ENCODE measurements around the gene HSP90B1.

Gene HSP90B1

DNA sequence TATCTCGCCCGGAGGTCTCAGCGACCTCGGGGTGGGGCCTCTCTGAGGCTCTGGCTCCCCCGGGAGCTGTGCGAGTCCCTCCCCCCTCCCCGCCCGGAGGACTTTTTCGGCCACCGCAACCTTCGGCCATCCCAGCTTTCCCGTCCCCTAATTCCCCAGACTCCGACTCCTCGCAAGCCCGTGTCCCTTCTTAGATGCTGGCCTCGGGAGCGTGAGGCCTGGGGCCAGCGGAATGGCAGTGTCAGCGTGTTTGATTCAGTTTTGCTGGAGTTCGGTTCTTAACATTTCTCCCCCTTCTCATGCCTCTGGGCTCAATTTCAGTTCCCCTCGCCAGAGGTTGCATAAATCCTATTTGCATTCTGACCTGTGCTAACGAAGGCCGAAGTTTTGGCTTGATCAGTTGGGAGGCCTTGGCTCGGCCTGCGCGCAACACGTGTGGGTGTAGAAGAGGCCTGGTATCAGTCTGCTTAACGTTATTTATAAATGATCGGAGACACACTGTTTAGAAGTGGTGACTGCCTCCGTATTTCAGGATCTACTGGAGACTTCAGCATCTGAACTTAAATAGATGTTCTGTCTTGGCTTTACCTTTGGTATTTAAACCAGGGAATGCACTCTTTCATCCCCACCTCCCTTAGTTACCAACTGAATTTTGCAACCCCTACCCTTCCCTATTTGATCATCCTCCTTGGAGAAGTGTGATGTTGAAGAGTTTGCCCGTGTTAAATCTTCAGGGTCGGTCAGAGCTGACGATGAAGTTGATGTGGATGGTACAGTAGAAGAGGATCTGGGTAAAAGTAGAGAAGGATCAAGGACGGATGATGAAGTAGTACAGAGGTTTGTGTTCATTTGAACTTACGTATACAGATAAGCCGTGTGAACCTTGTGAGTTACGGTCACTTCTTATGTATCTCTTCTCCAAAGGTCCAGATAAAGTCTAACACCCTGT lies 851 bp downstream of the HSP90B1 start:
- peak; percentile 75 for DNase-seq

DNA sequence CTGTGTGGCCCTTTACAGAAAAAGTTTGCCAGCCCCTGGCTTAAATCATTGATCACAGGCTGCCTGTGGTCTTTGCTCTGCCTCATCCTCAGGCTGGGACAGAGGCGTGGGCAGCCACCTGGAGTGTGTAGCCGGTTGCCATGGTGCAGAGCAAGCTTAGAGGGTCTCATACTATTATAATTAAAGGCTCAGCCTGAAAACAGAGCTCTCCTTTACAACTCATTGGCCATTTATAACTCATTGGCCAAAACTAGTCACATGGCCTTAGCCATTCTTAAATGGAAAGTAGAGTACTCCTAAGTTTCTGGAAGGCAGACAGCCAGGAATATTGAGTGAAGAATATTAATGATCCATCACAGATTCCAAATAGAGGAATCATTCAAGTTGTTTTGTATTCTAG lies 3.0 kb downstream of the HSP90B1 start:
- DNase-seq: no peak

- DNase-seq: no peak
Observed at GRCh38 chr12:103936679-103937078, 6.5 kb downstream of the HSP90B1 start.

DNA sequence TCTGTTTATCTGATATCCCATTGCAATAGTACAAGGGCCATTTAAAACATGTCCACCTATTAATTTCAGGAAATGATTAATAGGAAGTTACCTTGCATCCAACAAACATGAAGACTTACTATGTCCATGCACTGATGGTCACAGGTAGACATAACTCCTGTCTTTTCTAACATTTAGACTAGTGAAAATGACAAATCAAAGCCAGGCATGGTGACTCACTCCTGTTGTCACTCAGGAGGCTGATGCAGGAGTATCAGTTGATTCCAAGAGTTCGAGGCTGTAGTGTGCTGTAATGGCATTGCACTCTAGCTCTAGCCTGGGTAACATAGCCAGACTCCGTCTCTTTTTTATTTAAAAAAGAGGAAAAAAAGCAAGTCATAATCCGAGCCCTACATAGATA lies 14.8 kb downstream of the HSP90B1 start:
- no peak for DNase-seq

GRCh38 chr12:103947871-103948555 lies 17.8 kb downstream of the HSP90B1 start:
- no peak for DNase-seq

DNA sequence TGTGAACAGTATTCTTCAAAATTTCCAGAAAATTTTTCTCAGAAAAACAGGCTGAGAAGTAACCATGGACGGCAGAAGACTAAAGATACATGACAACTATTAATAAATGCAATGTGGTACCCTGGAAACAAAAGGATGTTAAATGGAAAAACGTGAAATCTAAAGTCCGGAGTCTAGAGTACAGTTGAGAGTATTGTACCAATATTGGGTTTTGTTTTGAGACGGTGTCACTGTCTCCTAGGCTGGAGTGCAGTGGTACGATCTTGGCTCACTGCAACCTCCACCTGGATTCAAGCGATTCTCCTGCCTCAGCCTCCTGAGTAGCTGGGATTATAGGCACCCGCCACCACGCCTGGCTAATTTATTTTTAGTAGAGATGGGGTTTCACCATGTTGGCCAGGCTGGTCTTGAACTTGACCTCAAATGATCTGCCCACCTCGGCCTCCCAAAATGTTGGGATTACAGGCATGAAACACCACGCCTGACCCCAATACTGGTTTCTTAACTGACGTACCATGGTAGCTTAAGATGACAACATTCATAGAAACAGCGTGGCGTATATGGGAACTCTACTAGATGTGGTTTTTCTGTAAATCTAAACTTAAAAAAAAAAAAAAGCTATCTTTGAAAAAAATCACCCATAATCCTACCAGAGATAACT lies 18.7 kb downstream of the HSP90B1 start:
- DNase-seq: no peak

GRCh38 chr12:103952497-103952896 lies 22.3 kb downstream of the HSP90B1 start:
- DNase-seq: no peak

DNA sequence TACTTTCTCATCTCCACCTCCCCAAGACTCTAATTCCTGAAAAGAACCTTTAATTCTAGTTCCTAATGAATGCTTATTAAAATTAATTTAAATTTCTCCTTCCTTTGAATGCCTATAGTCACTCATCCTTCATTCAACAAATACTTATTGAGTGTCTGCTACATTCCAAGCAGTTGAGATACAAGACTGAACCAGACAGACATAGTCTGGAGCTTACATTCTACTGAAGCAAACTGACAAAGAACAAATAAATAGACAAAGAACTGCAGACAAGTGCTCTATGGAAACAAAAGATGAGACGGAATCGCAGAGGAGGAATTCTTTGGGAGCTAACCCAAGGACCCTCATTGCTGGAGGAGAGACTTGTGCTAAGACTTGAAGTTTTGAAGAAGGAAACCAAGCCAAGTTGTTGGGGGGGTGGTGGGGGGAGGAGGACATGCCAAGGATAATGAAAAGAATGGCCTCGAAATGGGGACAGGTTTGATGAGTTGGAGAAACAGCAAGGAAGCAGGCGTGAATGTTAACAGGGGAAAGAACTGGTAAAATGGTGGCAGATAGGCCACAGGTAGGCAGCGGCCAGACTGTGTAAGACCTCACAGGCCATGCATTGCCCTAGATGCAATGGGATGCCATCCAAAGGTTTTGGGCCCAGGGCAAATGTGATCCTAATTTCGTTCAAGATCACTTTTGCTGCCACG lies 25.8 kb downstream of the HSP90B1 start:
- DNase-seq: no peak

DNA sequence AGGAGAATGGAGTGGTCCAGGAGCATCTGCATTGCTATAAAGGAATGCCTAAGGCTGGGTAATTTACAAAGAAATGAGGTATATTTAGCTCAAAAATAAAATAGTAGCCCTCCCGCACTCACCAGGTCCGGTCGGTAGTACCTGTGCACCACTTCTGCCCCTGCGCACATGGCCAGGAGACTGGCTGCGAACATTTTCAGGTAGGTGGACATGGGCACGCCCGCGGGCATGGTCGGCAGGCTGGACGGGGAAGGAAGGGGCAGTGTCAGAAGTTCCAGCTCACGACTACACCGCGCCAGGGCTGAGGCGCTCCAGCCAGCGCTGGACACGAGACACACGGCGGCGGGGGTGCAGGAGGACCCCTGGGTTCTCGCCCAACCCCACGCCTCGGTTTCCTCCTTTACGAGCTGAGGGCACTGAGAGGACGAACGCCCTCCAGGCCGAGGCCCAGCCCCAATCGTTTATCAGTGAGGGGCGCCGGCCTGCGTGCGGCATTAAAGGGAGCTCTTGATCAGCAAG lies 26.4 kb downstream of the HSP90B1 start:
- DNase-seq: no peak

DNA sequence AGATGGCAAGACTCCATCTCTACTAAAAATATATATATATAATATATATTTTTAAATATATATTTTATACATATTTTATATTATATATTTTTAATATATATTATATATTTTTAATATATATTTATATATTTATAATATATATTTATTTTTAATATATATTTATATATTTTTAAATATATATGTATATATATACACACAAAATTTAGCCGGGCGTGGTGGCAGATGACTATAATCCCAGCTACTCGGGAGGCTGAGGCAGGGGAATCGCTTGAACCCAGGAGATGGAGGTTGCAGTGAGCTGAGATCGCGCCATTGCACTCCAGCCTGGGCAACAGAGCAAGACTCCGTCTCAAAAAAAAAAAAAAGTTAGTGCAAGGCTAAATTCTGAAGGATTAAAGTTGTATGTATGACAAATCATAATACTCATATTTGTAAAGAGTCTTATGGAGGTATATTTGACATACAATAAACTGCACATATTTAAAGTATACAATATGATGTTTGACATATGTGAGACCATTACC lies 27.7 kb downstream of the HSP90B1 start:
- no peak for DNase-seq

DNA sequence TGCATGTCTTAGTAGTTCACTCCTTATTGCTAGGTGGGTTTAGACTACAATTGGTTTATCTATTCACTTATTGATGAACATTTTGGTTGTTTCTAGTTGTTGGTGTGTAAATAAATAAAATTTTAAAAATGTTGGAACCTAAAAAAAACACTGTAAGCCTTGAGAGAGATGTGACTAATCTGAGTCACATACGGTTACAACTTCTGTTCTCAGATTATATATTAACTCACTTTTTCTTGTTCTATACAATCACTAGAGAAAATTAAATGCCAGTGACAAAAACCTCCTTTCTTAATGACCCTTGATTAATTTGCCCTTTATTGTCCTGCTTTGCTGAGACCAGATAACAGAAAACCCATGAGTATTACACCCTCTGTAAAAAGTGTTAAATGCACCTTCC lies 28.4 kb downstream of the HSP90B1 start:
- DNase-seq: no peak

DNA sequence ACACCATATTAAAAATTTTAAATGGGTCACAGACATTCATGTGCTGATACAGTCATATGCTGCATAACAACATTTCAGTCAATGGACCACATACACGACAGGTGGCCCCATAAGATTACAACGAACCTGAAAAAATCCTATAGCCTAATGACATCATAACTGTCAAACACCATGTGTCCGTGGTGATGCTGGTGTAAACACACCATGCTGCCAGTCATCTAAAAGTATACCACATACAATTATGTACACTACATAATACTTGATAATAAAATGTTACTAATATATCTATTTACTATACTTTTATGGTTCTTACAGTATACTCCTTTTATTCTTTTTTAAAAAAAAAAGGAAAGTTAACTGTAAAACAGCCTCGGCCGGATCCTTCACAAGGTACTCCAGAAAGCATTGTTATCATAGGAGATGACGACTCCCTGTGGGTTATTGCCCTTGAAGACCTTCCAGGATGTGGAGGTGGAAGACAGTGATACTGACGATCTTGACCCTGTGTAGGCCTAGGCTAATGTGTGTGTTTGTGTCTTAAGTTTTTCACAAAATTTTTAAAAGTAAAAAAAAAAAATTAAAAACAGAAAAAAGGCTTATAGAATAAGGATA lies 30.5 kb downstream of the HSP90B1 start:
- DNase-seq: no peak

DNA sequence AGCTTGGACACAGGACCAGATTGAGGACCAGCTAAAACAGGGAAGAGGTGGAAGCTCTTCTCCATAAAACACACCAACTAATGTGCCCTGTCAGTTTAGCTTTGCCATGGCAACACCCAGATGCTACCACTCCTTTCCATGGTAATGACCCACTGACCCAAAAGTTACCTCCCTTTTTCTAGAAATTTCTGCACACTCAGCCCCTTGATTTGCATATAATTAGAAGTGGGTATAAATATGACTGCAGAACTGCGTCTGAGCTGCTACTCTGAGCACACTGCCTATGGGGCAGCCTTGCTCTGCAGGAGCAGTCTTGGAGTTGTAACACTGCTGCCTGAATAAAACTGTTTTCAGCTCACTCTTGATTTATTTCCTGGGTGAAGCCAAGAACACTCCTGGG lies 32.3 kb downstream of the HSP90B1 start:
- DNase-seq: no peak

DNA sequence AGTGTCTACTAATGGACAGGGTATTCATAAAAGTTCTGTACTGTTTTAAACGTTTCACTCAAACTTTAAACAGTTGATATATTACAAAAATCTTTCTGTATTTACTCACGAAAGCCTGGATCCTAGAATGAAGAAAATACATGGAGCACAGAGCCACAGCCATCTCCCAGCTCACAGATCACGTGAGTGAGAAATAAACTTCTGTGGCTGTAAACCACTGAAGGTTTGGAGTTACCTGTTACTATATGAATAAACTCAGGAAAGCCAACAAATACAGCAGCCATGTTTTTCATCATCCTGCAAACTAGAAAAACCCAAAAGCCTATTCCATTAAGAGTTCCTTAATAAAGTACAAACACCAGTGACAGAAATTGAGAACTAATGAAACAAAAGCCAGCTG lies 34.6 kb downstream of the HSP90B1 start:
- no peak for DNase-seq

GRCh38 chr12:103965255-103965589 lies 35.0 kb downstream of the HSP90B1 start:
- no peak for DNase-seq

DNA sequence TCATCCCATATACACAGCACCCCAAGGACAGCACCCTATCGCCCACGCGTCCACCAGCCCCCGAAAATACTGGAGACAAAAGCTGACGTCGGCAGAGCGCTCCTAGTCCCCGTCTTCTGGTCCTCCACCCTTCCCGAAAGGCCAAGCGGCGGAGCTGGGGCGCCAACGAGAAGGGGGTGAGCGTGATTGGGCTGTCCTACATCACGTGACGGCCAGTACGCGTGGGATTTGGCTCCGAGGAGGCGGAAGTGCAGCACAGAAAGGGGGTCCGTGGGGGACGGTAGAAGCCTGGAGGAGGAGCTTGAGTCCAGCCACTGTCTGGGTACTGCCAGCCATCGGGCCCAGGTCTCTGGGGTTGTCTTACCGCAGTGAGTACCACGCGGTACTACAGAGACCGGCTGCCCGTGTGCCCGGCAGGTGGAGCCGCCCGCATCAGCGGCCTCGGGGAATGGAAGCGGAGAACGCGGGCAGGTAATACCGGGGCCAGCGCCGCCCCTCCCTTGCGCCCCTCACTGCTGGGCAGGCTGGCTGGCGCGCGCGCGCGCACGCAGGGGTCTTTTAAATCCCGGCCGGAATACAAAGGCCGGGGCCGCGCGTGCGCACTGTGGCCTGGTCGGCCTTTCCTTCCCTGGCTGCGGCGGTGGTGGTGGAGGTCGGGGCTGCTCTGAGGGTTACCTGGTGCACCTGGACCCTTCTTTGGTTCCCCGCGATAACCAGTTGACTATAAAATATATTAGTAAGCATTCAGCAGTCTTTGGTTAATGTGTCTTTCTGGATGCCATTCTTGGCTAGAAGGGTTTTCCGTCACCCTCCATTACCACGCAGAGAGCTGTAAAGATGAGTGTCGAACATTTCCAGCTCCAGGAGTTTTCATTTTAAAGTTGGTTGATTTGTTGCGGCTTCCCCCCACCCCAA lies 35.6 kb downstream of the HSP90B1 start, which contains the start of gene TDG:
Gene TDG (plus strand): TSS at position 283 of the 915 bp plus-strand sequence. CDS start 166 bp downstream, at position 449.
- DNase-seq: peak; percentile 99

DNA sequence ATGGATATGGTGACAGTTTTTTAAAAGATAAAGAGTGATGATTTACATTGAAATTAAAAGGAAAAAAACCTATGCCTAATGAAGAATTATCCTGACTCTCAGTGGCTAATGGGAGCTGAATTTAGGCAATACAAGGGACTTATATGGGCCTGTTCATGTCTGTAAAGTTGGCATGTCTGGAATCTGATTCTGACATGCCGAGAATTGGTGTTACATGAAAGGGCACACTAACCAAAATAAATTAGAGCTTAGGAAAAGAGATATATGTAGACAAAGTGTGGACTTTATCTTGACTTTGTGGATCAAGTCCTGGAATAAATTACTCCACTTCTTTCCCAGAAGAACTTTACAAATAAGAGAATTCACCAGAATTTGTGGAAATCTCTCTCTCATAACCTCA lies 36.5 kb downstream of the HSP90B1 start:
- DNase-seq: no peak

DNA sequence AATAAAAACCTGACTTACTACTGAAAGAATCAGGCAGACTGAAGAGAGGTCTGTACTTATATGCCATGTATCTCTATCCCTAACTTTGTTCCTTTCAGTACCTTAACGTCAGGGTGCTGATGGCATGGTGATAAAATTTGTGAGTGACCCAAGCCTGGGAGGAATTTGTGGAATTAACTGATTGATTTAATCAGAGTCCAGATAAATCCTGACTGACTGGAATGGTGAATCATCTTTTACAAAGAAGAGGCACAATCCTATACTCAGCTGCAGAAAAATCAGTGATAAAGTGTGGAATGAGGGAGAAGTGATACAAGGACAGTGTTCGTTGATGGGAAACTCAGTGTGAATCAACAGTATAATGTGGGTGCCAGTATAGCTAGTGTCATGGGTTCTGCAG lies 39.2 kb downstream of the HSP90B1 start:
- DNase-seq: no peak

- no peak for DNase-seq
Observed at GRCh38 chr12:103973909-103974308, 43.7 kb downstream of the HSP90B1 start.

GRCh38 chr12:103975368-103975767 lies 45.2 kb downstream of the HSP90B1 start:
- no peak for DNase-seq

DNA sequence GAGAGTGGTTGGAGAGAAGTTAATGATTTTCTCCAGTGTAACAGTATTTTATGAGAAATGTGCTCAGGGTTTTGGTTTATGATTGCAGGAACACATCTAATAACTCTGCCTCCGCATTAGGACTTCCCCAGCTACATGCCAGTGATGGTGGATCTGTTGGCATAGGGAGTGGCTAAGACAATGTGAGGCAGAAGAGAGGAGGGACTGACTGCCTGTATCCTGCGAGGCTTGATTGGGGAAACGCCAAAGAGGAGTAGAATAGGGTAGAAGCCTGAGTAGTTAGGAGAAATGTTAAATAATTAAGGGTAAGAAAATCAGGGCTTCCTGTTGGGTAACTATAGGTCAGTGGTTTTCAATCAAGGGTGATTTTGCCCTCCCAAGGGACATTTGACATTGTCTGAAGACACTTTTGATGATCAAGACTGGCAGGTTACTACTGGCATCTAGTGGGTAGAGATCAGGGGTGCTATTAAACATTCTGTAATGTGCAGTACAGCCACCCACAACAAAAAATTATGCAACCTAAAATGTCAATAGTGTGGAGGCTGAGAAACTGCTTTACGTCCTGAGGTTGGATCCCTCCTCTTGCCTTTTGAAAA lies 48.3 kb downstream of the HSP90B1 start:
- no peak for DNase-seq
